Stimulated activated memory B cell treated with anti-CD40 and anti-IgM and Interleukin-4, amounts not matched to agents 10 μg/mL and 1 μg/mL and 100 μg/mL, for 72 hours (primary cell): ENCODE data around the gene MTMR12.
"Not testable (repeated sequence)": the region's sequence is repeated elsewhere in the genome, so short reads cannot be mapped to it uniquely, and the experiment has no call there.

Experiments
- ATAC-seq: fragments of 150-1000 bp; cut with Tn5 transposase; 2 replicates; pipeline ENCODE4 v1.10.0; 2021
- H3K27ac Mint-ChIP-seq: one replicate; pipeline ENCODE4 v1.8.0; 2022; ENCODE audit warnings: mild to moderate bottlenecking, mixed read lengths
- H3K27me3 Mint-ChIP-seq: one replicate; pipeline ENCODE4 v1.8.0; 2022; ENCODE audit warnings: mixed read lengths
- H3K36me3 Mint-ChIP-seq: one replicate; pipeline ENCODE4 v1.8.0; 2022; ENCODE audit warnings: mixed read lengths
- H3K4me1 Mint-ChIP-seq: one replicate; pipeline ENCODE4 v1.8.0; 2022; ENCODE audit warnings: mixed read lengths
- H3K4me3 Mint-ChIP-seq: one replicate; pipeline ENCODE4 v1.8.0; 2022; ENCODE audit warnings: mild to moderate bottlenecking, moderate library complexity, mixed read lengths
- H3K9me3 Mint-ChIP-seq: one replicate; pipeline ENCODE4 v1.8.0; 2022; ENCODE audit warnings: mixed read lengths

The MTMR12 gene

GRCh38 chr5:32295966-32296772 lies 16.6 kb downstream of the MTMR12 start:
- not testable (repeated sequence) for H3K27ac Mint-ChIP-seq, ATAC-seq, H3K4me3 Mint-ChIP-seq, H3K27me3 Mint-ChIP-seq, H3K9me3 Mint-ChIP-seq
- peaks cover 52% of the 10 kb centered on the region for H3K36me3 Mint-ChIP-seq
- peaks cover 71% of the 10 kb centered on the region for H3K4me1 Mint-ChIP-seq

GRCh38 chr5:32291591-32291990 lies 21.1 kb downstream of the MTMR12 start:
- Mint-ChIP-seq H3K27me3 (no peaks in the 10 kb centered on the region), H3K36me3 (peaks cover 25% of the 10 kb centered on the region), H3K9me3 (no peaks in the 10 kb centered on the region), H3K4me3 (no peak overlapping the region), H3K4me1 (peaks cover 48% of the 10 kb centered on the region), H3K27ac (peak overlapping the region; percentile 72)
- ATAC-seq, result no peak

DNA sequence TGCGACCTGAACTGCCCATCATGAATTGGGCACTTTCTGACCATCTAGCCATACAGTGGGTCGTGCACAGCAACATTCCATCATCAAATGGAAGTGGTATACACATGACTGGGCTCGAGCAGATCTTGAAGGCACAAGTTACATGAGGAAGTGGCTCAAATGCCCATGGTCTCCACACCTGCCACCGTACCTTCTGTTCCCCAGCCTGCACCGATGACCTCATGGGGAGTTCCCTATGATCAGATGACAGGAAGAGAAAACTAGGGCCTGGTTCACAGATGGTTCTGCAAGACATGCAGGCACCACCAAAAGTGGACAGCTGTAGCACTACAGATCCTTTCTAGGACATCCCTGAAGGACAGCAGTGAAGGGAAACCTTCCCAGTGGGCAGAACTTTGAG lies 21.8 kb downstream of the MTMR12 start:
- no peaks in the 10 kb centered on the region for H3K27me3 Mint-ChIP-seq
- no peaks in the 10 kb centered on the region for H3K9me3 Mint-ChIP-seq
- H3K36me3 Mint-ChIP-seq, result peaks cover 25% of the 10 kb centered on the region
- H3K4me3 Mint-ChIP-seq, result peak overlapping the region; percentile 43
- H3K4me1 Mint-ChIP-seq, result peaks cover 48% of the 10 kb centered on the region
- H3K27ac Mint-ChIP-seq, result peak overlapping the region; percentile 72
- peak; percentile 79 for ATAC-seq

DNA sequence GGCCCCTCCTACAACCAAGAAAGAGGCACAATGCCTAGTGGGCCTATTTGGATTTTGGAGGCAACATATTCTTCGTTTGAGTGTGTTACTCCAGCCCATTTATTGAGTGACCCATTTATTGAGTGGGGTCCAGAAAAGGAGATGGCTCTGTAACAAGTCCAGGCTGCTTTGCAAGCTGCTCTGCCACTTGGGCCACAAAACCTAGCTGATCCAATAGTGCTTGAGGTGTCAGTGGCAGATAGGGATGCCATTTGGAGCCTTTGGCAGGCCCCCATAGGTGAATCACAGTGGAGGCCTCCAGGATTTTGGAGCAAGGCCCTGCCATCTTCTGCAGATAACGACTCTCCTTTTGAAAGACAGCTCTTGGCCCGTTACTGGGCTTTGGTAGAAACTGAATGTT lies 22.2 kb downstream of the MTMR12 start:
- H3K27me3 Mint-ChIP-seq, result not testable (repeated sequence)
- peak overlapping the region; percentile 72 for H3K27ac Mint-ChIP-seq
- H3K36me3 Mint-ChIP-seq, result peaks cover 25% of the 10 kb centered on the region

DNA sequence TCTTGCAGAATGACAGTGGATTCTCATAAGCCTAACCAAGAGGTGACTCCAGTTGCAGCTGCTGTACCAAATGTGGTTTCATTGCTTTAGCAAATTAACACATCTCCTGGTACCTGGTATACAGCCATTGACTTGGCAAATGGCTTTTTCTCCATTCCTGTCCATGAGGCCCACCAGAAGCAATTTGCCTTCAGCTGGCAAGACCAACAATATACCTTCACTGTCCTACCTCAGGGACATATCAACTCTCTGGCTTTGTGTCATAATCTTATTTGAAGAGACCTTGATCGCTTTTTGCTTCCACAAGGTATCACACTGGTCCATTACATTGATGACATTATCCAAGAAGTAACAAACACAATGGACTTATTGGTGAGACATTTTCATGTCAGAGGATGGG lies 22.8 kb downstream of the MTMR12 start:
- Mint-ChIP-seq H3K4me1 (peaks cover 48% of the 10 kb centered on the region), H3K36me3 (peaks cover 25% of the 10 kb centered on the region)
- H3K4me3 Mint-ChIP-seq, H3K27me3 Mint-ChIP-seq, ATAC-seq, H3K27ac Mint-ChIP-seq, H3K9me3 Mint-ChIP-seq: not testable (repeated sequence)

More for the DNA sequence above, 22.2 kb downstream of the MTMR12 start:
- not testable (repeated sequence) for ATAC-seq, H3K4me3 Mint-ChIP-seq, H3K9me3 Mint-ChIP-seq
- H3K4me1 Mint-ChIP-seq, result peaks cover 48% of the 10 kb centered on the region

DNA sequence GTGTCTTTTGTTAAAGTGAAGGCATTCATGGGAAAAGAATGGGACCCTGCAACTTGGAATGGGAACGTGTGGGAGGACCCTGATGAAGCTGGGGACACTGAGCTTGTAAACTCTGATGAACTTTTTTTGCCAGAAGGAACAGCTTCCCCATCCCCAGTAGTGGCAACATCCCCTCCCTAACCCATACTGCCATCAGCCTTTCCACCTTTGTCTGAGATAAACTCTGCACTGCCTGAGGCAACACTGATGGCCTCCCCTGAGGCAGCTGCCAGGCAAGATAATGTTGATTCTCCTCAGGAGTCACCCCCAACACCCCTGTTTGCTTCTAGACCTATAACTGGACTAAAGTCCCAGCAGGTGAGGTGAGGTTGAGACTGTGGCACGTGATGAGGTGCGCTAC lies 24.6 kb downstream of the MTMR12 start:
- H3K27ac Mint-ChIP-seq, ATAC-seq, H3K4me3 Mint-ChIP-seq, H3K9me3 Mint-ChIP-seq, H3K27me3 Mint-ChIP-seq: not testable (repeated sequence)
- peaks cover 15% of the 10 kb centered on the region for H3K36me3 Mint-ChIP-seq
- peaks cover 44% of the 10 kb centered on the region for H3K4me1 Mint-ChIP-seq

- H3K4me1 Mint-ChIP-seq, result peaks cover 42% of the 10 kb centered on the region
- peaks cover 11% of the 10 kb centered on the region for H3K36me3 Mint-ChIP-seq
- H3K4me3 Mint-ChIP-seq, H3K27me3 Mint-ChIP-seq, ATAC-seq, H3K27ac Mint-ChIP-seq, H3K9me3 Mint-ChIP-seq: not testable (repeated sequence)
Observed at GRCh38 chr5:32287525-32287924, 25.2 kb downstream of the MTMR12 start.

- ATAC-seq, result no peak
- H3K9me3 Mint-ChIP-seq, result no peaks in the 10 kb centered on the region
- H3K27ac Mint-ChIP-seq, result no peak overlapping the region
- H3K36me3 Mint-ChIP-seq, result peaks cover 18% of the 10 kb centered on the region
- peaks cover 31% of the 10 kb centered on the region for H3K4me1 Mint-ChIP-seq
- no peaks in the 10 kb centered on the region for H3K27me3 Mint-ChIP-seq
- no peak overlapping the region for H3K4me3 Mint-ChIP-seq
Observed at GRCh38 chr5:32285510-32286138, 27.1 kb downstream of the MTMR12 start.

- no peaks in the 10 kb centered on the region for H3K27me3 Mint-ChIP-seq
- no peak overlapping the region for H3K27ac Mint-ChIP-seq
- H3K4me1 Mint-ChIP-seq, result peaks cover 36% of the 10 kb centered on the region
- no peaks in the 10 kb centered on the region for H3K9me3 Mint-ChIP-seq
- H3K4me3 Mint-ChIP-seq, result no peak overlapping the region
- H3K36me3 Mint-ChIP-seq, result peaks cover 20% of the 10 kb centered on the region
- ATAC-seq, result peak; percentile 58
Observed at GRCh38 chr5:32283539-32284377, 29.0 kb downstream of the MTMR12 start.

DNA sequence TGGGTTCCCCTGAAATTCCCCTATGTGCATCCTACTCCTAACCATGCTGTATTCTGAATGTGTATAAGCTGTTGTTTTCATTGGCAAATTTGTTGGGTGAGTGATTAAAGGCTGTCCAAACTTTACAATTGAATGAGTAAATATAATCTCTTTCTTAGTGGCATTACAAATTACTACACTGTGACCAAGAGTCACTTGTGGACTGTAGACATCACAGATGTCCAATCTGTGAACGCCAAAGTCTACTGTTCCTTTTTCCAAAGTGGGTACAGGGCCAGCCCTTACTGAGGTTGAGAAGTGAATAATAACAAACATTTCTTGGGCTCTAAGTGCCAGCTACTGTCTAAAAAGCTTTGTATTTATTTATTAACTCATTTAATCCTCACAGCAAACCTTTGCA lies 29.7 kb downstream of the MTMR12 start:
- H3K27ac Mint-ChIP-seq, result peak overlapping the region; percentile 14
- H3K4me1 Mint-ChIP-seq, result peaks cover 33% of the 10 kb centered on the region
- no peak overlapping the region for H3K4me3 Mint-ChIP-seq
- no peaks in the 10 kb centered on the region for H3K9me3 Mint-ChIP-seq
- no peak for ATAC-seq
- peaks cover 20% of the 10 kb centered on the region for H3K36me3 Mint-ChIP-seq
- H3K27me3 Mint-ChIP-seq, result no peaks in the 10 kb centered on the region

GRCh38 chr5:32282633-32283032 lies 30.1 kb downstream of the MTMR12 start:
- H3K36me3 Mint-ChIP-seq, result peaks cover 20% of the 10 kb centered on the region
- H3K27ac Mint-ChIP-seq, result peak overlapping the region; percentile 14
- ATAC-seq, result no peak
- H3K27me3 Mint-ChIP-seq, result no peaks in the 10 kb centered on the region
- peaks cover 36% of the 10 kb centered on the region for H3K4me1 Mint-ChIP-seq
- H3K9me3 Mint-ChIP-seq, result no peaks in the 10 kb centered on the region
- H3K4me3 Mint-ChIP-seq, result no peak overlapping the region

GRCh38 chr5:32281378-32282133 lies 31.2 kb downstream of the MTMR12 start:
- not testable (repeated sequence) for H3K27me3 Mint-ChIP-seq, H3K4me3 Mint-ChIP-seq, H3K27ac Mint-ChIP-seq, H3K9me3 Mint-ChIP-seq, ATAC-seq
- Mint-ChIP-seq H3K36me3 (peaks cover 20% of the 10 kb centered on the region), H3K4me1 (peaks cover 45% of the 10 kb centered on the region)

GRCh38 chr5:32280656-32281081 lies 32.1 kb downstream of the MTMR12 start:
- Mint-ChIP-seq H3K4me1 (peaks cover 51% of the 10 kb centered on the region), H3K9me3 (no peaks in the 10 kb centered on the region), H3K36me3 (peaks cover 20% of the 10 kb centered on the region), H3K27me3 (no peaks in the 10 kb centered on the region), H3K27ac (peak overlapping the region; percentile 71), H3K4me3 (no peak overlapping the region)
- peak; percentile 55 for ATAC-seq

DNA sequence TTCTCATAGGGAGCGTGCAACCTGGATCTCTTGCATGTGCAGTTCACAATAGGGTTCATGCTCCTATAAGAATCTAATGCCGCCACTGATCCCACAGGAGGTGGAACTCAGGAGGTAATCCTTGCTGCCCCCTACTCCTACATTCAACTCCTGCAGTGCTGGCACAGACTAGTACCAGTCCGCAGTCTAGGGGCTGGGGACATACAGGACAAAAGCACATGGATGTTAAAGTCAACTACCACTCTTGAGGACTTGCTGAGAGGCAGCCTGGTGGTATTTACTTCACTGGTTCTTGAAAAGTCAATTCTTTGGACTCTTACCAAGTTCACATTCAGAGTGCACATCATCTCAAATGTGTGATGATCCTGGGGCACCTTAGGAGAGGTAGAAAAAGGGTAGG lies 33.0 kb downstream of the MTMR12 start:
- Mint-ChIP-seq H3K27me3 (no peaks in the 10 kb centered on the region), H3K4me3 (no peak overlapping the region), H3K27ac (peak overlapping the region; percentile 71), H3K9me3 (no peaks in the 10 kb centered on the region), H3K4me1 (peaks cover 51% of the 10 kb centered on the region), H3K36me3 (peaks cover 29% of the 10 kb centered on the region)
- ATAC-seq, result no peak

DNA sequence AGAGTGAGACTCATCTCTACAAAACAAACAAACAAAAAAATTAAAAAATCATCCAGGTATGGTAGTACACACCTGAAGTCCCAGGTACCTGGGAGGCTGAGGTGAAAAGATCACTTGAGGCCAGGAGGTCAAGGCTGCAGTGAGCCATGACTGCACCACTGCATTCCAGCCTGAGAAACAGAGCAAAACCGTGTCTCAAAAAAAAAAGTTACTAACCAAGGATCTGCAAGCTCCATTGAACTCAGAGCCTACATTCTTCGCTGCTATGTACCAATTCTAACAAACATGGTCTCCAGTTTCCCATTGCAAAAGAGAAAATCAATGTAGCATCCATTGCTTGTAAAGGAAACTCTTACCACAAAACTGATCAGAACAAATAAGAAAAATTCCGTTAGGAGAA lies 33.5 kb downstream of the MTMR12 start:
- peaks cover 35% of the 10 kb centered on the region for H3K36me3 Mint-ChIP-seq
- H3K9me3 Mint-ChIP-seq, result no peaks in the 10 kb centered on the region
- peaks cover 51% of the 10 kb centered on the region for H3K4me1 Mint-ChIP-seq
- H3K27ac Mint-ChIP-seq, result no peak overlapping the region
- ATAC-seq, result no peak
- no peaks in the 10 kb centered on the region for H3K27me3 Mint-ChIP-seq
- H3K4me3 Mint-ChIP-seq, result no peak overlapping the region
